NCI-H128 (cell line): ENCODE results near the gene AGO3.
"Not testable (repeated sequence)": the region's sequence is repeated elsewhere in the genome, so short reads cannot be mapped to it uniquely, and the experiment has no call there.

ENCODE experiments used
- DNase-seq: peaks from one replicate; lab custom pipeline; 2025; ENCODE audit not compliant: unreplicated experiment; lab: John Stamatoyannopoulos, UW

AGO3 gene

GRCh38 chr1:35930593-35931445, at the start of gene AGO3:
Gene AGO3 (plus strand): TSS chr1:35931105. CDS start chr1:35931427, 322 bp downstream.
- peak; percentile 83 for DNase-seq

- no peak for DNase-seq
These were observed 49.0 kb upstream of the AGO3 start for GRCh38 chr1:35881850-35882273.

GRCh38 chr1:35882586-35882944, 48.3 kb upstream of the AGO3 start:
- DNase-seq: no peak

GRCh38 chr1:35882945-35883634, 47.8 kb upstream of the AGO3 start, which contains the start of gene AGO1:
Gene AGO1 (plus strand): TSS chr1:35883209. CDS start chr1:35883422, 213 bp downstream.
- DNase-seq: peak; percentile 84

- peak; percentile 49 for DNase-seq
These were observed 47.2 kb upstream of the AGO3 start for GRCh38 chr1:35883635-35884101.

- DNase-seq: no peak
These were observed 46.0 kb upstream of the AGO3 start for GRCh38 chr1:35884934-35885333.

GRCh38 chr1:35885961-35886558, 44.8 kb upstream of the AGO3 start:
- DNase-seq: no peak

GRCh38 chr1:35886577-35887431, 44.1 kb upstream of the AGO3 start:
- no peak for DNase-seq

- no peak for DNase-seq
These were observed 43.4 kb upstream of the AGO3 start for GRCh38 chr1:35887508-35887907.

GRCh38 chr1:35888255-35888654, 42.6 kb upstream of the AGO3 start:
- no peak for DNase-seq

GRCh38 chr1:35888981-35889380, 41.9 kb upstream of the AGO3 start:
- DNase-seq: not testable (repeated sequence)

GRCh38 chr1:35893051-35893879, 37.6 kb upstream of the AGO3 start:
- no peak for DNase-seq

GRCh38 chr1:35894183-35894582, 36.7 kb upstream of the AGO3 start:
- no peak for DNase-seq

GRCh38 chr1:35894656-35895055, 36.2 kb upstream of the AGO3 start:
- DNase-seq: no peak

- DNase-seq: no peak
These were observed 31.0 kb upstream of the AGO3 start for GRCh38 chr1:35899941-35900340.

- DNase-seq: no peak
These were observed 29.7 kb upstream of the AGO3 start for GRCh38 chr1:35901235-35901634.

- DNase-seq: no peak
These were observed 28.2 kb upstream of the AGO3 start for GRCh38 chr1:35902671-35903070.

- DNase-seq: no peak
These were observed 16.2 kb upstream of the AGO3 start for GRCh38 chr1:35914717-35915116.

GRCh38 chr1:35915693-35916092, 15.2 kb upstream of the AGO3 start:
- no peak for DNase-seq

- DNase-seq: no peak
These were observed 7.1 kb upstream of the AGO3 start for GRCh38 chr1:35923791-35924221.
